Stimulated activated CD4-positive, alpha-beta T cell treated with anti-CD3 and anti-CD28 coated beads, Interleukin-15, amount 100 ng/mL, for 24 hours (primary cell): ENCODE results near the gene QSOX2.

Source experiments
- DNase-seq: peaks from one replicate; pipeline ENCODE4 v3.0.0-alpha.2; 2020

The QSOX2 gene

DNA sequence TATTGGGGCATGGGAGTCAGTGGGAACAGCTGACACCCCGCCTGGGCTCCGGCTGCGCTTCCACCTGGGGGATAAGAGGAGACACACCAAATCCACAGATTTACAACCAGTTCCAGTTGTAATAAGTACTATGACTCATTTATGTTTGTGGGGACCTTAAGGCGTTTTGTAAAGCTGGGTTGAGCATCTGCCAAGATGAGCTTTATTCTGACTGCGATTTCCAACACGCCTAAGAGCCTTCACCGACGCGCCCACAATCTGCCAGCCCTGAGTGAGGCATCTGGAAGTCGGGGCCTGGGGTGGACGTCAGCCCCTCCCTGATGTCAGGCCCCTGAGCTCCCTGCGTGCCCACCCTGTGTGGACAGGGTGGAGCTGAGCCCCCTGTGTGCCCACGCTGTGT lies 26.3 kb downstream of the QSOX2 start:
- DNase-seq, result no peak

DNA sequence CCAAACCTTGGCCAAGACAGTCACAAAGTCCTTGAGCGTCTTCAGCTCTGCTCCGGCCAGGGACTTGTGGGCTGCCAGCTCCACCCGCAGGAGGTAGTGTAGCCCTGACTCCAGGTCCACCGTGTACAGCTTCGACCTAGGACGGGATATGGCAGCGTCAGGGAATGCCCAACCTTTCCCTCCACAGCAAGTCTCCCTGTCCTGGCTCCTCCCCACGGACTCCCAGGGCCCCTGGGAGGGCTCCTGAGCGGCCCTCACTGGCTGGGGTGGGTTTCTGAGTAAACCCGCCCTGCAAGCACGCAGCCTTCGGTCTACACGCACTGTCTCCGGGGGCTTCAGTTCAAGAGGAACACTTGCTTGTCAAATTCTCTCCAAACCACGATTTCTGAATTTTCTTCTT lies 26.9 kb downstream of the QSOX2 start:
- no peak for DNase-seq

DNA sequence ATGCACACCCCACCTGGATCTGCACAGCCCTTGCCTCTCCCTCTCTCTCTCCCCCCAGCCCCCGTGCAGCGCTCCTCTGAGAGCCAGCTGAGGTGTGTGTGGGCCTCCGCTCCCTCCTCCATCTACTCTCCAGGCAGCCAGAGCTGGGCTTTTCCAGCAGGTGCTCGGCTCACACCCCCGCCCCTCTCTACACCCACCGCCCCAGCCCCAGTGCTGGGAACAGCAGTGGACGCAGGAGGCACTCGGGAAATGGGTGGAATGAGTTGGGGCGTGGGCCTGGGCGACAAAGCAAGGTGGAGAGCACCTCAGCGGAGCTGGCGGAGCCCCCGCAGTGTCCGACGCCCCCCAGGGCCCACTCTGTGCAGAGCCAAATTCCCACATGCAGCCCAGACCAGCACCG lies 27.3 kb downstream of the QSOX2 start:
- no peak for DNase-seq

DNA sequence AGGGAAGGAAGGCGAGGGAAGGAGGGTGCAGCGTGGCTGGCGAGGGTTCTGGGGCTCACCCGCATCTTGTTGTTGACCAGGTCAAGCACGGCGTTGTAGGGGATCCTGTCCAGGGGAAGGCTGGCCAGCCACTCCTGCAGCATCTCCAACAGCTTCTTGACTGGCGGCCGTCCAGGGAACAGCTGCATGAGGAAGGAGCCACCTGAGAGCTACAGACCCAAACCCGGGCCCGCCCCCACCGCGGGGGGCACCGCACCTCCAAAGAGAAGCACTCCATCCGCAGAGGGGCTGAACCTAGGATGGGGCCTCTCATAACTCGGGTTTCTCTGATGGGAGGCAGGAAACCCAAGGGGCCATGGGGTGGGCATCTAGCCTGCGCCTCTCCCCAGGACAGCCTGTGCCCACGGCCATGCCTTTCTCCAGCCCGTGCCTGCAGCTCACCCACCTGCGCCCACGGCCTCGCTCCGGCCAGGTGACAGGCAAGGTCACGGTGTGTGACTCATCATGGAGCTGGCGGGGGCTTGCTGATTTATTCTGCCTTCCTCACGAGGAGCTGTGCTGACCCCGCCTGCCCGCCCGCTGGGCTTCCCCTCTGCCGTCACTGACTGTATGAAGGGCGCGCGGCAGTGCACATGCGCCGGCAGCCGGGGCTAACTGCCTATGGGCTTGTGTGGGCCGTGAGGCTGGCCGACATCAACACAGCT lies 28.9 kb downstream of the QSOX2 start:
- no peak for DNase-seq

DNA sequence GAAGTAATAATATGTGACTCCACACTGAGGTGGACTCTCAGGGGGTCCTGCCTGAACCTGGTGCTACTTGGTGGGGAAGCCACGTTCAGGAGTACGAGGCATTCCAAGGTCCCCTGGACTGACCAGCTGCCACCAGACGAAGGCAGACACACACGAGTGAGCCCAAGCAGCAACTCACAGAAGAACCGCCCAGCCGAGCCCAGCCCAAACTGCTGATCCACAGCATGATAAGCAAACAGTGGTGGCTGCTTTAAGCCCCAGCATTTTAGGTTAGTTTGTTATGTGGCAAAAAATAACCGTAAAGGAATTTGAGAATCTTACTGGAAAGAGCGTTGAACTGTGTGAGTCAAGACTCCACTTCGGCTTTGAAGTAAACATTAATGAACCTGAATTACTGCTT lies 31.9 kb downstream of the QSOX2 start:
- DNase-seq, result no peak

DNA sequence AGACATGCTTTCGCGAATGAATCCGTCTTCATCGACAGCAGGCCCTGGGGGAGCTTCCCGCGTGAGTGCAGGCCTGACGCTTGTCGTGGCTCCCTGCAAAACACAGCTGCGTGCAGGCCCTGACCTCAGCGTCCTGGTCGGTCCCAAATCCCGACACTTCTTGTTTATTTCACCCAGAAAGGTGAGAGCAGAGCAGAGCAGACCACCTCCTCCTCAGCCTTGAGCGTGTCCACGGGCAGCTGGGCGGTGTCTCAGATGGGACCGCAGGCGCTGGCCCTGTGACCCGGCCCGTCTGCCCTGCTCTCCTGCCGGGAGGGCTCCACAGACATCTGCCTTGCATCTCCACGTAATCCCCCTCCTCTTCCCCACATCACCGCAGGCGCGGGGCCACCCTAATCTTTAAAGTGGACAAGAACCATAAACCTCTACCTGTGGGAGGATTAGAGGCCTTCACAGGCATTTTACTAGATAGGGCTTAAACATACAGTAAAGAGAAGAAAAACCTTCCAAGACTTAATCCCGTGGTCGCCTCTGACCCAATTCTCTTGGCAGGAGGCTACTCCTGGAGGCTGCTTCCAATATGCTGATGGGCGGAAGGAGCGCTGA lies 33.2 kb downstream of the QSOX2 start:
- no peak for DNase-seq

DNA sequence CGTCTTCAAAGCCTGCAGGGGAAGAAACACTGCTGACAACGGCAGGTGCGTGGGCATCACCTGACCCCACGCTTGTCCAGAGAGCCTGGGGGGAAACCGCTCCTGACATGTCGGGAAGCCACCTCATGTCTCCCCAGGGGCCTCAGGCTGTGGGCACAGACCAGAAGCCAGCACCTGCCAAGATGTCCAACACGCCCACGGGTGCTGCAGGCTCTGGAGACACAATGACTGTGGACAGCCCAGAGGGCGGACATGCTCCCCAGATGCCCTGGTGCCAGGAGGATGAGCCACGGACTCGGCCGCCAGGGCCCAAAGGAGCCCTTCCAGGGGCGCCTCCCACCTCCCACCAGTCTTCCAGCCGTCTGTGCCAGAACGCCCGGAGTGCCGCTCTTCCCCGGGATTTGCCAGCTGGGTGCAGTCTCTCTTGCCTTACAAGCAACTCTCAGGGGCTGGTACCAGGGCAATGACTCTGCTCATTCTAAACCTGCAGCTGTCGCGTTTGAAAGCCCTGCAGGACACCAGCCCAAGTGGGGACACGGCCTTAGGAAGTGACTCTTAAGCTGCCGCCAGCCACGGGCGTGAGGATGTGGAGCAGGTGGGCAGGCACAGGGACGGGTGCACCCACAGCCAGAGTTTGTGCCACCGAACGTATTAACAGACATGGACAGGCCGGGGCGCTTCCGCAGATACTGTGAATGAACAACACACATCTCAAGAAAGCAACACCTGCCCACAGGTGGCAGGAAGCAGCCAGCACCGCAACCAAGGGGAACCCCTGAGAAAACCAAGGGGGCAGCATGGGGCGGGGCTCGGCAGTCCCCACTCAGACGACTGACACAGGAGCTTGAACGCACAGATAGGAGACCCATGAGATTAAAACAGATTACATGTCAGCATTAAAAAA lies 33.9 kb downstream of the QSOX2 start:
- no peak for DNase-seq

DNA sequence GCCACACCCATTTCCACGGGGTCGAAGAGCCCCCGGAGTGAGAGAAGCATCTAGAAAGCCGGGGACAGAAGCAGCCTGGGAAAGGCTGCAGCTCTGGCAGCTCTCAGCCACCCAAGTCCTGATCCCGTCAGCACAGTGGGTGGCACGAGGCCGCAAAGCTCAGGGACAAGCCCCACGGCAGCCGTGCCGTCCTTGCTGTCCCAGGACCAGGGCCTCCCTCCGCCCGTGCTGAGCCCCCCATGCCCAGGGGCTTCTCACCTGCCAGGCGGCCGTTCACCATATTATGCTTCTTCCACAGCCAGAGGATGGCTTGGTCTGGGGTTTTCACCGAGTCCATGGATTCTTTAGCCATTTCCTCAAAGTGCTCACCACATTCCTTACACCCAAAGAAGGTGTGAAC lies 34.6 kb downstream of the QSOX2 start:
- DNase-seq, result no peak

DNA sequence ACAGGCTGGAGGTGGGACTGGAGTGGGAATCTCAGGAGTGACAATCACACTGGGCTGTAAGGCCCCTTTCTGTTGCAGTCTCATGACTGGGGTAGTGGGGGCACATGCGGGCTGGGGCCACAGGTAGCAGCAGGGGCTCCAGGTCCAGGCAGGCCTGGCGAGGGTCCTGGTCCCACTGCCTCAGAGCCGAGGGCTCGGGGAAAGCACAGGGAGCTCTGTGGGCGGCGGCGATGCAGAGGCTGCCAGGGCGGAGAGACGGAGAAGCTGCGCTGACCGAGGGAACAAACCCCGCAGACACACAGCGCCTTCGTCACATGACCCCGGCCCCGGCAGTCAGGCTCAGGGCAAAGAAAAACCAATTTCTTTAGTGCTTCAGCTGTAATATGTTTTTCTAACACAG lies 35.3 kb downstream of the QSOX2 start:
- DNase-seq, result no peak

DNA sequence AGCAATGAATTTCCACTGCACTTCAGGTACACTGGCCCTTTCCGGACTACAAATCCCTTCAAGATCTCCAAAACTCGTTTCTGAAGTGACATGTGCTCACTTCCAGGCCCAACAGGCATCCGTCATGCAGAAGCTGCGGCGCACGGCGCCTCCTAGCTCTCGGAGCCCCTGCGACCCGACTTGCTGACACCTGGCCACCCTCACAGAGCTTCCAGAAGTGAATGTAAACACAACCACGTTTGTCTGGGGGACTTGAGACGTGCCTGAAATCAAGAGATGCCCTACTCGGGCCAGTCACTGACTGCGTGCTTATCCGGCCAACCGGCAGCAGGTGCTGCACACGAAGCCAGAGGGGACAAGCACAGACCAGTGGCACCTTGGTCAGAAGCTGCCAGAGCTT lies 35.8 kb downstream of the QSOX2 start:
- no peak for DNase-seq

DNA sequence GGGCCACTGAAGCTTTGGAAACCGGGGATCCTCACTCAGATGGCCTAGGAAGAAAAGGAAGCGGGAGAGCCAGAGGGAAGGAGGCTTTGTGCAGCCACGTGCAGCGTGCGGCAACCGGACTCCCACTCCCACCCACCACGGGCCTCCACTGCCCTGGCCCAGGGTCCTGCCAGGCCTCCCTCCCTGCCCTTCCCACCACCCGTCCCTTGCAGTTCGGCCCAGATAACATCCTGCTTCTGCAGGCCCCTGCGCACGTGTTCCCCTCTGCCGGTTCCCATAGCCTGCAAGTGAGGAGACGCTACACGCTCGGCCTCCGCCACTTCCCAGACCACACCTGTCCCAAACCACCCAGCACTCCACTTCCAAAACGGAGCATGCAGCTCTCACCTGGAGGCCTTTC lies 36.4 kb downstream of the QSOX2 start:
- no peak for DNase-seq

DNA sequence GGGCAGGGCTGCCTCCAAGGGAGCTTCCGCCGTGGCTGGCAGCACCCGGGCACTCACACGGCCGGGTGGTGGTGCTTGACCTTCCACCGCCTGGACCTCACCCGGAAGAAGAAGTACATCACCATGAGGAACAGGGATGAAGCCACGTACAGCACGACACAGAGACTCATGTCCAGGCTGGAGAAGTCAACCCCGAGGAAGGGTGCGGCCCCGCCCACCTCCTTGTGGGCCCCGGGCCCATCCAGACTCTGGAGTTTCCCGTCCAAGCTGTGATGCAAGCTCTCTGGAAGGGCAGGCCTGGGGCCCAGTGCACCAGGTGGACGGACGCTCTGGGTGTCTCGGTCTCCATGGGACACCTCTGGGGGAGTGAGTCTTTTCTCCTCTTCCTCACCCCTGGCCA lies 36.9 kb downstream of the QSOX2 start:
- no peak for DNase-seq

DNA sequence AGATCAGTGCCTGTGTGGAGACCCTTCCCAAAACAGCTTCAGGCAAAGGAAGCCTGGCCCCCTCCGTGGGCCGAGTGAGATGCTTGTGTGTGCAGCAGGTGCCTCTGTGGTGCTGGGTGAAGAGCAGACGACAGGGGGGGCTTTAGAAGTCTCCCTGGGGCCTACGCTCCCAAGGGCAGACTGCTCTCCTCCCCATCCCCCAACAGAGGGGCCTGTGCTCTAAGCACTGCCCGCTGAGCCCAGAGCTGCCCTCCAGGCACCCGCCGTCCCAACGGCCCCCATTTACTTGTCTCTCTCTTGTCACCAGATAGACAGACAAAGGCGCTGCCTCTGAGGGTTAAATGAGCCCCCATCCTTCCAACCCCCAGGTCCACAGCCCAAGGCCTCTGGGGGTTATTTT lies 38.0 kb downstream of the QSOX2 start:
- no peak for DNase-seq

DNA sequence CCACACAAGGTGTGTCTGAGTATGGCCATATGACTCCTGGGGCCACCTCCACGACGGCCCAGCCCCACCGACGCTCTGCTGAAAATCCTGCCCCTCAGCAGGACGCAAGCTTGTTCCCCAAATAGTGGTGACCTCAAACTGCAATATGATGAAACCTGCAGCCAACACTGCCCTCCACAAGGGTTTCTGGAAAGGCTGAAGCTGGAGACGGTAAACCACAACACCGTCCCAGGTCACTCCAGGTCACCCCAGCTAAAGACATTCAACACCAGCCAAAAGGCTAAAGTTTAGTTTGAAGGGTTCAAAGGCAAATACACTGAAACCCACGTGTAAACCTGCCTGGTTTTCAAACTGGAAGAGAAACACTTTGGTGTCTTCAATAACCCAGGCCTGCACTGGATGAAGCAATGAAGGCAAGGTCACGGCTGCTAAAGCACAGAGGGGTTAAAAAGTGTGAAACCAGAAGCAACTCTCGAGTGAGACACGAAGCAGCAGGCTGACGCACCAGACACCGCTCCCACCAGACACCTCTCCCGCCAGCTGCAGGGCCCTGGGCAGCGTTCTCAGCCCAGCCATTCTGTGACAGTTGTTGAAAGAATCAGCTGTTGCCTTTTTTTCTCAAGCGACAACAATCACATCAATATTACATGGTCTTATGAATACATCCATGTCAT lies 38.9 kb downstream of the QSOX2 start:
- DNase-seq, result no peak

DNA sequence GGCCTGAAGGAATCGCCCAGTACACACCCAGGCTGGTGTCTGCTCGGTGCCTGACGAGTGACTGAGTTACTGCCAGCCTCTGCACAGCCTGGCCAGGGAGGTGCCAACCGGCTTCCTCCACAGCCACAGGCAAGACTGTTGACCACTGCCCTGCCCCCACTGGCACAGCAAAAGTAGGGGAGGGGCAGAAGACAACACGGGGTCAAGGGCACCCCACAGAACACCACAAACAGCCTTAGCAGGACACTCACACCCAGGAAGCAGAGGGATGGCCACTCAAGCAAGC lies 40.0 kb downstream of the QSOX2 start:
- DNase-seq, result no peak

DNA sequence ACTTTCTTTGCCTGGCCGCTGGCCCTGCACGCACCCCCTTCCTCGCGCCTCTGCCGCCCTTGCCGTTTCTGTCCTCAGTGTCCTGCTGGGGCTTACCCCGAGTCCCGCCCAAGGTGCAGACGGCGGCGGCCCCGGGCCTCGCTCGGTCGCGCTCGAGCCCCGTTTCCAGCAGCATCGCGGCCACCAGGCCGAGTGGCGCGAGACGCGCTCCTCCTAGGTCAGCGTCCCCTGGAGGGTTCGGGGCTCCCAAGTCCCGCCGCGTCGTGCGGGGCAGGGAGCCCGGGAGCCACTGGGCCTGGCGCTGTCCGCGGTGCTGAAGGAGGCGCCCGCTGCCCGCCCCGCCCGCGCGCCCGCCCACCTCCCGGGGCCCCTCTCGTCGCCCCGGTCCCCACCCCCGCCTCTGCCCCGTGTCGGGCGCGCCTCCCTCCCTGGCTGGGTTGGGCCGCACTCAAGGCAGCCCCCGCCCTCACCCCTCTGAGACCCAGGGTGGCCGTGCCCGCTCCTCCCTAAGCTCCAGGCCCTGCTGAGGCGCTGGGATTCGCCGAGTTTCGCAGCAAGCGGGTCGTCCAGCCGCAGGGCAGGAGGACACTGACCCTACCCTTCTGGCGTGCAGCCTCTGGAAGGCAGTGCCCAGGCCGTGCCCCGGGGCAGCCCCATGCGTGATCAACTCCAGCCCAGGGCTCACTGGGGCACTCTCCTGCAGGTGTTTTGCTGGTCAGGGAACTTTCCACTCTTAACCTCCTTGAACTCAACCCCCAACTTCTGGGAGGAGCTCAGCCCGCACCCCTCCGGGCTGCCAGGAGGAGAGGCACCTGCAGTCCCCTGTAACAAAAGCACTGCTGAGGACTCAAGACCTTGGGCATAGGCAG lies 40.5 kb downstream of the QSOX2 start, which contains the start of gene LHX3:
LHX3 (minus strand) TSS at position 291 of the 869 bp plus-strand sequence; CDS start at position 175, 116 bp downstream.
- peak; percentile 29 for DNase-seq

DNA sequence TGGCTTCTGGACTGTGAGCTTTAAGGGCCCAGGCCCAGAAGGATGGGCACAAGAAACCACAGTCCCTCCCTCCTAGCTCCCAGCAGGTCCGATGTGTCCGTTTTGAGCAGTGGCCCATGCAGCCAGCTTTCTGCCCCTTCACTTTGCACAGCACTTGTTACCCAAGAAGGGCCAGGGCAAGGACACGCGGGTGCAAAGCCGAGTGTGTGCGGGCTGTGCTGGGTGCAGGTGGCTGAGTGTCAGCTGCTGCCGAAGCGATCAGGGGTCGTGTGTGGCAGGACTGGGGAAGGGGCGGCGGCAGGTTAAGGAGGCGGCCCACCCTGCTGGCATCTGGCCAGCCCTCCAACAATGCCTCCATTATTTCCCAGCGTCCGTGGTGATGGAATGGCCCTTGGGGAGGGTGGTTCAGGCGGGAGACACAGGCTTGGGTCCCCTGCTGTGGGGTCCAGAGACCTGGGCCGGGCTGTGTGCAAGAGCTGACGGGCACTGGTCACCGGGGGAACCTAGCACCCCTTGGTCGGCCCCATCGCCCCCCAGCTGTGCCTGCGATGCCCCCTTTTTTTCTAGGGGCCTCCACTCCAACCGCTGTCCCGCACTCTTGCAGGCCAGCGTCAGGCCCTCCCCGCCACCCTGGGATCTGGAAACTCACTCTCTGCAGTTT lies 41.3 kb downstream of the QSOX2 start:
- DNase-seq, result no peak

DNA sequence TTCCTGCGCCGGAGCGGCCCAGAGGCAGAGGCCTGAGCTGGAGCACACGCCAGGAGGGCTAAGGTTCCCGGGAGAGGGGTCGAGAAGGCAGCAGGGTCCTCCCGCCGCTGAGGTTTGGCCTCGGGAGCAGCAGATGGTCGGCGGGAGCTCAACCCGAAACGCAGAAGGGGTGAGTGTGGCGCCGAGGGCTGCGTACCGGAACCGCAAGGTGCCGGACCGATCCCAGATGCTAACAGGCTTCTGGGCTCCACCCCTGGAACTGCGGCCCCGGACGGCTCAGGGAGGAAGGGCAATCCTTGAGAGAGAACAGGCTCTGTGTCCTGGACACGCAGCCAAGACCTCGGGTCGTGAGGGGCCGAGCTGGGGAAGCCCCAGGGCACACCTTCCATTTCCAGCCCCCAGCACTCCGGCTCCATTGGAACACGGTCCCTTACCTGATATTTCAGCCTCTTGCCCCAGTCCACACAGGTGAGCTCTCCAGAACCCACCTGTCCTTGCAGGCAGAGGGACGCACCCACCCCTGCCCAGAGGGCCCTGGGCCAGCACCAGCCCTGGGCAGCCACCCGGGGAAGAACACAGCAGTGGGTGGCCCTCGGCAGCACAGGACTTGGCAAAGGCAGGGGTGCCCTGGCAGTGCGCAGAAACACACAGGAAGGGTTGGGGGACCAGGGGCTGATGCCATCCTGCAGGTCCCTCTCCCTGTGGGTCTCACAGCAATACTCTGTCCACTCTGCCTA lies 42.0 kb downstream of the QSOX2 start:
- DNase-seq, result no peak

DNA sequence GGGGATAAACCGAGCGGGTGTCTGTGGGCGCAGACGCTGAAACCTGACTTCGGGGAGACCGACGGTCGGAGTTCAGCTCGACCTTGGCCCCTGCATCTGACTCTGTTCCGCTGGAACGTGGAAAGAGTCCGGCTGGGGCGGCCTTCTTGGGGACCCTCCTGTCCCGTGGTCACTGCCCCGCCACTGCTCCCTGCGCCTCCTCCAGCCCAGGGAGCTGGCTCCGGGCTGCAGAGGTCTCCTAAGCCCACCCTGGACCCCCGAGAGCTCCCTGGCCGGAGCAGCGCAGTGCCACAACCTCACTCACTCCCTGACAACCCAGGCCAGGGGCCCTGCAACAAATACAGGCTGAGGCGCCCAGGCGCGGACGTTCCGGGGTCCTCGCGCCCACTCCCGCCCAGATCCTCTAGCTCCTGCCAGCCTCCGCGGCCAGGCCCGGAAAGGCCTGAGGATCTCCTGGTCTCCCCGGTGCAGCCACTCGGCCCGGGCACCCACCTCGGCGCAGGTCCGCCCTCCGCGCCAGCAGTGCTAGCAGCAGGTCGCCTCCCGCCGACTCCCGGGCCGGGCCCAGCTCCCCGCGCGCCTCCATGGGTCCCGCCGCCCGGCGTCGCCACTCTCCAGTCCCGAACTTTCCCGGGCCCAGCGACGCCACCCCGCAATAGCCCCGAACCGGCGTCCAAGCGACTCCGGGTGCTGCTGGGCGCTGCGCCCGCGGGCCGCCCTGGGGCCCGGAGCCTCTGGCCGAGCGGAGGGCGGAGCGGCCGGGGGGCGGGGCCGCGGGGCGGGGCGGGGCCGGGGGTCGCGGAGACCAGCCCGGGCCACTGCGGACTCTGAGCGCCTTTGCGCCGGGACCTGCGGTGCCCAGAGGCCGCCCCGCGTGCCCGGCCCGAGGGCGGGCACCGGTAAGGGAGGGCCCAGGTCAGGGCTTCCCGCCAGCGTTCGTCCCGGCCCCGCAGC lies 42.9 kb downstream of the QSOX2 start:
- DNase-seq, result no peak
